HCT116 (cell line): Measurements from ENCODE around the gene ZNF146. TPM values are rescaled to one million over a fixed set of nuclear protein-coding genes. Genes with fewer than 3 reads are reported as not detected.

ENCODE experiments used
- ATAC-seq: fragments of 200-7000 bp; cut with Tn5 transposase; 2 replicates; pipeline ENCODE4 v1.9.1; 2020; ENCODE audit warnings: mild to moderate bottlenecking, moderate library complexity
- BruUV-seq: library from RNA; stranded (reverse); fragments of 400-500 nt; replicated peaks from 2 replicates; lab custom pipeline; 2021; lab: Mats Ljungman, UMichigan
- CTCF ChIA-PET: fragments of 300-600 bp; sonication (Branson Sonifier 250); formaldehyde crosslinking; loops from one replicate; lab custom pipeline; 2021; ENCODE audit warnings: antibody characterized with exemption; lab: Charles Lee
- POLR2A ChIA-PET: fragments of 300-600, 350-600 bp; sonication (Branson Sonifier 250); formaldehyde crosslinking; loops from one replicate; lab custom pipeline; 2021; ENCODE audit warnings: antibody characterized with exemption; lab: Charles Lee
- RAD21 ChIA-PET, 2 experiments: fragments of 300-600 bp; sonication (Branson Sonifier 250); formaldehyde crosslinking; loops; one replicate each; lab custom pipeline; 2023; ENCODE audit warnings: low total read pairs in 2 of 2; ENCODE audit not compliant: uncharacterized antibody in 2 of 2, unreplicated experiment in 2 of 2, low non-redundant PET in 1 of 2; lab: Charles Lee
- DNase-seq: peaks from one replicate; pipeline ENCODE4 v3.0.0-alpha.2; 2010; ENCODE audit warnings: low read depth, low spot score
- H2AFZ ChIP-seq: fragments of 200-600 bp; shearing (Covaris generic), sonication (generic); 2 replicates; pipeline ENCODE4 v1.6.1; 2017; ENCODE audit warnings: low read depth, mixed run types, mixed read lengths, antibody characterized with exemption, low read length; ENCODE audit not compliant: poor library complexity, severe bottlenecking
- H3K27ac ChIP-seq: 2 replicates; pipeline ENCODE4 v1.5.1; 2012; ENCODE audit warnings: low read depth, low read length
- H3K27me3 ChIP-seq: fragments of 200-600 bp; sonication (generic); 2 replicates; pipeline ENCODE4 v1.6.1; 2016; ENCODE audit warnings: mixed run types, low read length, mixed read lengths; ENCODE audit not compliant: insufficient read depth
- H3K36me3 ChIP-seq, 2 experiments: fragments of 200-500 bp in 1 of 2; fragments of 200-600 bp in 1 of 2; sonication (Bioruptor generic) in 1 of 2; sonication (generic) in 1 of 2; 2 replicates each; pipeline versions ENCODE4 v1.5.1 to v1.6.1; 2014 to 2016; ENCODE audit warnings: low read length in 2 of 2, inconsistent platforms in 1 of 2, mixed read lengths in 1 of 2, mixed run types in 1 of 2; ENCODE audit not compliant: insufficient read depth in 2 of 2, control insufficient read depth in 1 of 2
- H3K4me1 ChIP-seq, 2 experiments: fragments of 200-600 bp in 1 of 2; sonication (generic) in 1 of 2; 2 replicates each; pipeline versions ENCODE4 v1.5.1 to v1.6.1; 2012 to 2017; ENCODE audit warnings: low read length in 2 of 2, inconsistent platforms in 1 of 2, mild to moderate bottlenecking in 1 of 2, mixed read lengths in 1 of 2, mixed run types in 1 of 2, moderate library complexity in 1 of 2; ENCODE audit not compliant: insufficient read depth in 2 of 2, control insufficient read depth in 1 of 2
- H3K4me2 ChIP-seq: fragments of 200-600 bp; sonication (generic); 2 replicates; pipeline ENCODE4 v1.6.1; 2017; ENCODE audit warnings: mixed run types, low read length, mixed read lengths
- H3K4me3 ChIP-seq, 2 experiments: fragments of 200-600 bp in 1 of 2; sonication (generic) in 1 of 2; replicated peaks in 1 of 2; 2 replicates each; pipeline ENCODE4 v1.5.1; 2011 to 2016; ENCODE audit warnings: low read length in 2 of 2, control low read depth in 1 of 2, low read depth in 1 of 2, mild to moderate bottlenecking in 1 of 2, mixed read lengths in 1 of 2, mixed run types in 1 of 2
- H3K79me2 ChIP-seq: fragments of 200-600 bp; sonication (generic); 2 replicates; pipeline ENCODE4 v1.6.1; 2017; ENCODE audit warnings: mild to moderate bottlenecking, mixed run types, low read length, moderate library complexity, mixed read lengths; ENCODE audit not compliant: insufficient read depth
- H3K9ac ChIP-seq: fragments of 200-600 bp; sonication (generic); 2 replicates; pipeline ENCODE4 v1.6.1; 2016; ENCODE audit warnings: low read length, mixed read lengths
- H3K9me2 ChIP-seq: fragments of 200-600 bp; sonication (generic), shearing (Covaris generic); 2 replicates; pipeline ENCODE4 v1.6.1; 2017; ENCODE audit warnings: mixed run types, mild to moderate bottlenecking, moderate library complexity; ENCODE audit not compliant: insufficient read depth
- H3K9me3 ChIP-seq, 2 experiments: fragments of 200-500 bp in 1 of 2; fragments of 200-600 bp in 1 of 2; sonication (Bioruptor generic) in 1 of 2; sonication (generic) in 1 of 2; 2 replicates each; pipeline ENCODE4 v1.6.1; 2014 to 2017; ENCODE audit warnings: low read length in 2 of 2, mixed read lengths in 2 of 2, inconsistent platforms in 1 of 2, low read depth in 1 of 2, mild to moderate bottlenecking in 1 of 2, mixed run types in 1 of 2, moderate library complexity in 1 of 2; ENCODE audit not compliant: control insufficient read depth in 1 of 2, insufficient read depth in 1 of 2
- H4K20me1 ChIP-seq: fragments of 200-600 bp; sonication (generic), shearing (Covaris generic); 2 replicates; pipeline ENCODE4 v1.6.1; 2017; ENCODE audit warnings: mixed run types, mild to moderate bottlenecking, moderate library complexity; ENCODE audit not compliant: insufficient read depth
- ATF3 ChIP-seq: IDR thresholded peaks from 2 replicates; pipeline ENCODE4 v1.6.1; 2012
- CBX3 ChIP-seq: IDR thresholded peaks from 2 replicates; pipeline ENCODE4 v1.6.1; 2012; ENCODE audit warnings: low read depth
- CEBPB ChIP-seq: IDR thresholded peaks from 2 replicates; pipeline ENCODE4 v1.6.1; 2012; ENCODE audit warnings: low read depth
- CTCF ChIP-seq, 3 experiments: fragments of 200-600 bp in 1 of 3; sonication (generic) in 1 of 3; IDR thresholded peaks in 2 of 3; conservative IDR thresholded peaks in 1 of 3; 2 replicates each; pipeline ENCODE4 v1.5.1; 2012 to 2017; ENCODE audit warnings: low read depth in 2 of 3, low read length in 2 of 3, antibody characterized with exemption in 1 of 3, borderline replicate concordance in 1 of 3, control low read depth in 1 of 3, mild to moderate bottlenecking in 1 of 3, mixed read lengths in 1 of 3, mixed run types in 1 of 3, moderate library complexity in 1 of 3; ENCODE audit not compliant: insufficient read depth in 1 of 3
- EGR1 ChIP-seq: IDR thresholded peaks from 2 replicates; pipeline ENCODE4 v1.6.1; 2012; ENCODE audit warnings: low read depth
- ELF1 ChIP-seq: IDR thresholded peaks from 2 replicates; pipeline ENCODE4 v1.6.1; 2012; ENCODE audit warnings: low read depth, borderline replicate concordance
- EZH2 ChIP-seq: fragments of 200-600 bp; sonication (generic); IDR thresholded peaks from 2 replicates; pipeline ENCODE4 v1.6.1; 2017; ENCODE audit warnings: antibody characterized with exemption, mixed run types
- EZH2phosphoT487 ChIP-seq: fragments of 200-600 bp; IDR thresholded peaks from 2 replicates; pipeline ENCODE4 v1.6.1; 2018; ENCODE audit warnings: antibody characterized with exemption, borderline replicate concordance
- FOSL1 ChIP-seq: IDR thresholded peaks from 2 replicates; pipeline ENCODE4 v1.6.1; 2012; ENCODE audit warnings: low read depth
- JUND ChIP-seq: IDR thresholded peaks from 2 replicates; pipeline ENCODE4 v1.6.1; 2012
- MAX ChIP-seq: IDR thresholded peaks from 2 replicates; pipeline ENCODE4 v1.6.1; 2012
- POLR2A ChIP-seq: IDR thresholded peaks from 2 replicates; pipeline ENCODE4 v1.7.0; 2011; ENCODE audit warnings: borderline replicate concordance; ENCODE audit not compliant: insufficient read depth, insufficient read length; ENCODE audit errors: extremely low read depth
- POLR2AphosphoS5 ChIP-seq: IDR thresholded peaks from 2 replicates; pipeline ENCODE4 v1.6.1; 2011; ENCODE audit warnings: mild to moderate bottlenecking, low read depth, low read length, moderate library complexity
- RAD21 ChIP-seq: IDR thresholded peaks from 2 replicates; pipeline ENCODE4 v1.6.1; 2012; ENCODE audit warnings: low read depth, mild to moderate bottlenecking
- REST ChIP-seq: IDR thresholded peaks from 2 replicates; pipeline ENCODE4 v1.6.1; 2012; ENCODE audit warnings: low read depth
- SP1 ChIP-seq: IDR thresholded peaks from 2 replicates; pipeline ENCODE4 v1.6.1; 2012; ENCODE audit warnings: low read depth
- SRF ChIP-seq: IDR thresholded peaks from 2 replicates; pipeline ENCODE4 v1.6.1; 2012; ENCODE audit warnings: low read depth
- TCF7L2 ChIP-seq: IDR thresholded peaks from 2 replicates; pipeline ENCODE4 v1.7.0; 2011; ENCODE audit warnings: borderline replicate concordance, inconsistent platforms; ENCODE audit not compliant: insufficient read depth, insufficient read length; ENCODE audit errors: extremely low read depth
- YY1 ChIP-seq: IDR thresholded peaks from 2 replicates; pipeline ENCODE4 v1.6.1; 2011; ENCODE audit warnings: low read length, low read depth, moderate library complexity, mild to moderate bottlenecking; ENCODE audit not compliant: insufficient replicate concordance; ENCODE audit errors: extremely low read depth
- ZFX ChIP-seq: fragments of 450-650 bp; IDR thresholded peaks from 2 replicates; pipeline ENCODE4 v1.6.1; 2017
- ZNF274 ChIP-seq: fragments of 200-500 bp; sonication (Bioruptor generic); IDR thresholded peaks from 2 replicates; pipeline ENCODE4 v1.6.1; 2014; ENCODE audit warnings: mild to moderate bottlenecking, low read depth, low read length, inconsistent platforms
- intact Hi-C: fragments of 100-400 bp; cut with micrococcal nuclease; formaldehyde crosslinking; loops from 2 replicates; pipeline ENCODE4 v1.10.0; 2022
- total RNA-seq: library from RNA; stranded (reverse); gene quantifications from one replicate; pipeline ENCODE4 v1.2.1, GENCODE V29; 2021; ENCODE audit not compliant: unreplicated experiment

ZNF146 gene
- total RNA-seq, 1 experiment from 2014 or later, result 105 TPM

- no peaks in the 10 kb centered on the region for H3K36me3 ChIP-seq
- no peaks in the 10 kb centered on the region for H3K9me3 ChIP-seq
- peak overlapping the region; percentile 64 for H3K4me2 ChIP-seq
- ATAC-seq (peak; percentile 90), DNase-seq (peak; percentile 45)
- no peak overlapping the region for H2AFZ ChIP-seq
- POLR2A ChIA-PET, result no interaction called here
- no peaks in the 10 kb centered on the region for H3K9me2 ChIP-seq
- H3K4me3 ChIP-seq, result peak overlapping the region in 1 of 2 experiments; percentile 5; a peak in 1 of 4 replicates
- no TSS peak for BruUV-seq
- peak overlapping the region; percentile 58; the same call in 1 of the 2 replicates for H3K27ac ChIP-seq
- intact Hi-C loops, result no loop called here
- no peaks in the 10 kb centered on the region for H3K27me3 ChIP-seq
- CTCF ChIA-PET, result no interaction called here
- no peaks in the 10 kb centered on the region for H4K20me1 ChIP-seq
- peaks cover 15 to 45% of the 10 kb centered on the region in 2 experiments for H3K4me1 ChIP-seq
- no peaks in the 10 kb centered on the region for H3K79me2 ChIP-seq
- H3K9ac ChIP-seq, result peak overlapping the region; percentile 56
- RAD21 ChIA-PET, result no interaction called here
- TF ChIP-seq ELF1 (peak; percentile 37), EGR1 (no peak), ZFX (no peak), YY1 (no peak), CBX3 (no peak), REST (no peak), ATF3 (no peak), JUND (peak; percentile 25; the same call in 1 of the 2 replicates), CTCF (IDR thresholded peaks at IDR 0.05 in 2 of 3, conservative IDR thresholded peaks at IDR 0.05 in 1 of 3; ENCODE audit: borderline replicate concordance in 1 of 3, insufficient read depth in 1 of 3, low read depth in 2 of 3, low read length in 2 of 3) (no peak), SP1 (no peak; the same call in 1 of the 2 replicates), FOSL1 (peak; percentile 24; the same call in 1 of the 2 replicates), POLR2AphosphoS5 (0 out of 2 replicates have a peak, but pooled peaks have one; percentile 15), CEBPB (no peak; the same call in 1 of the 2 replicates), MAX (no peak), POLR2A (no peak), ZNF274 (no peak), EZH2 (no peak), TCF7L2 (no peak), SRF (no peak), RAD21 (no peak), EZH2phosphoT487 (no peak)
Observed at GRCh38 chr19:36182612-36183244, 32.2 kb upstream of the ZNF146 start.
